Measurements from ENCODE around the gene SP140L.

SP140L gene

GRCh38 chr2:230413479-230413878 lies 86.5 kb downstream of the SP140L start:
- no peak overlapping the region for H3K27ac ChIP-seq
- no peaks in the 10 kb centered on the region for H3K36me3 ChIP-seq
- DNase-seq: no peak
- no peak for TF ChIP-seq CTCF (IDR thresholded peaks at IDR 0.05)
- intact Hi-C loops (cut with DNase I; ENCODE audit: low total_unique reads): no loop called here
- peaks cover 0 to 53% (median 26%) of the 10 kb centered on the region in 4 donors for H3K4me1 ChIP-seq
- H3K27me3 ChIP-seq: no peaks in the 10 kb centered on the region
- H3K4me3 ChIP-seq: no peak overlapping the region
- H3K9me3 ChIP-seq: no peaks in the 10 kb centered on the region

- Histone ChIP-seq H3K27ac (no peak overlapping the region), H3K27me3 (no peaks in the 10 kb centered on the region), H3K9me3 (no peaks in the 10 kb centered on the region), H3K4me3 (no peak overlapping the region), H3K36me3 (no peaks in the 10 kb centered on the region), H3K4me1 (peaks cover 0 to 52% (median 24%) of the 10 kb centered on the region in 4 donors)
- DNase-seq: no peak
- TF ChIP-seq CTCF (IDR thresholded peaks at IDR 0.05): no peak
- intact Hi-C loops (cut with DNase I; ENCODE audit: low total_unique reads): no loop called here
Observed at GRCh38 chr2:230414302-230414701, 87.3 kb downstream of the SP140L start.

GRCh38 chr2:230416061-230416721 lies 89.2 kb downstream of the SP140L start, which contains the start of gene SP100:
SP100 (plus strand) TSS chr2:230416201; CDS start chr2:230416297, 96 bp downstream.
- intact Hi-C loops (cut with DNase I; ENCODE audit: low total_unique reads): no loop called here
- H3K27me3 ChIP-seq: no peaks in the 10 kb centered on the region
- TF ChIP-seq CTCF (IDR thresholded peaks at IDR 0.05): no peak
- peak within 1 kb of the TSS; percentile 52 to 62 for H3K4me3 ChIP-seq
- H3K4me1 ChIP-seq: peaks cover 0 to 63% (median 18%) of the 10 kb centered on the region in 4 donors
- DNase-seq: peak; percentile 86 to 87
- H3K36me3 ChIP-seq: no peaks in the 10 kb centered on the region
- no peaks in the 10 kb centered on the region for H3K9me3 ChIP-seq
- peak within 1 kb of the TSS; percentile 78 to 92 for H3K27ac ChIP-seq

GRCh38 chr2:230417436-230417835 lies 90.4 kb downstream of the SP140L start:
- intact Hi-C loops (cut with DNase I; ENCODE audit: low total_unique reads): no loop called here
- peaks cover 0 to 70% (median 16%) of the 10 kb centered on the region in 4 donors for H3K4me1 ChIP-seq
- peak overlapping the region; percentile 52 to 62 for H3K4me3 ChIP-seq
- no peaks in the 10 kb centered on the region for H3K9me3 ChIP-seq
- no peaks in the 10 kb centered on the region for H3K36me3 ChIP-seq
- no peaks in the 10 kb centered on the region for H3K27me3 ChIP-seq
- H3K27ac ChIP-seq: peak overlapping the region; percentile 78 to 92
- DNase-seq: no peak
- TF ChIP-seq CTCF (IDR thresholded peaks at IDR 0.05): no peak

- no peak for DNase-seq
- Histone ChIP-seq H3K27me3 (no peaks in the 10 kb centered on the region), H3K4me3 (peak overlapping the region; percentile 52 to 62), H3K4me1 (peaks cover 0 to 75% (median 14%) of the 10 kb centered on the region in 4 donors), H3K36me3 (no peaks in the 10 kb centered on the region), H3K27ac (peak overlapping the region; percentile 78 to 92), H3K9me3 (no peaks in the 10 kb centered on the region)
- intact Hi-C loops (cut with DNase I; ENCODE audit: low total_unique reads): no loop called here
- TF ChIP-seq CTCF (IDR thresholded peaks at IDR 0.05): no peak
Observed at GRCh38 chr2:230418341-230419016, 91.5 kb downstream of the SP140L start.

Measured in tibial artery (tissue), 4 donors.